ENCODE measurements around the gene GFI1B. TPM values are rescaled to one million over a fixed set of nuclear protein-coding genes. Genes with fewer than 3 reads are reported as not detected.

Gene GFI1B
- total RNA-seq, 1 donor from 2014 or later, result not detected

DNA sequence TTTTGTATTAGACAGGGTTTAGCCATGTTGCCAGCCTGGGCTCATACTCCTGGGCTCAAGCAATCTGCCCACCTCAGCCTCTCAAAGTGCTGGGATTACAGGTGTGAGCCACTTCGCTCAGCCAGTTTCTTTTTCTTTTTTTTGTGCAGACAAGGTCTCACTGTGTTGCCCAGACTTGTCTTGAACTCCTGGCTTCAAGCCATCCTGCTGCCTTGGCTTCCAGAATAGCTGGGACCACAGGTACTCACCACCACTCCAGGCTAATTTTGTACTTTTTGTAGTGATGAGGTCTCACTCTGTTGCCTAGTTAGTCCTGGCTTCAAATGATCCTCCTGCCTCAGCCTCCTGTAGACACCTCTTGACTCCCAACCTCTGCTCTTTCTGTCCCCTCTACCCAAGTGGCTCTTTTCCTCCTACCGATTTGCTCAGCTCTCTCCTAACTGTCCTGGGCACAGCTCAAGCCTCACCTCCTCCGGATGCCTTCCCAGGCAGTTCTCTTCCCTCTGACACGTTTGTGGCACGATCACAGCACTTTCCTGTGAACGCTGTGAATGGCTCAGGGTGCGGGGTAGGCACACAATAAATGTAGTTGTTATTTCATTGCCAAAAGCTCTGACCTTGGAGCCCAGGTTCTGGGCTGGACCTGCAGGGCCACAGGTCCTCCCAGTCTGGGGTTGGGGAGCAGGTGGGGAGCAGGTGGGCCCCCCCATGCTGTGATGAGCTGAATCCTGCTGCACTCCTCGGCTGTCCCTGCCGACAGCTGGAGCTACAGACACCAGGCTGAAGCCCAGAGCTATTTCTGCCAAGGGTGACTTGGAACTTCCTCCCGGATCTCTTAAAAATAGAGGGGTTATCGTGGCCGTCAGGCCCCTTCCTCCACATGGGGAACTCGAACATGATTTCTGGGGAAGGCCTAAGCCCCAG is 23.9 kb downstream of the GFI1B start:
- H3K4me1 Mint-ChIP-seq (ENCODE audit: low read depth, unreplicated experiment), result no peaks in the 10 kb centered on the region
- H3K27me3 Mint-ChIP-seq (ENCODE audit: unreplicated experiment), result peaks cover 18% of the 10 kb centered on the region
- TF ChIP-seq, protein P1, sequence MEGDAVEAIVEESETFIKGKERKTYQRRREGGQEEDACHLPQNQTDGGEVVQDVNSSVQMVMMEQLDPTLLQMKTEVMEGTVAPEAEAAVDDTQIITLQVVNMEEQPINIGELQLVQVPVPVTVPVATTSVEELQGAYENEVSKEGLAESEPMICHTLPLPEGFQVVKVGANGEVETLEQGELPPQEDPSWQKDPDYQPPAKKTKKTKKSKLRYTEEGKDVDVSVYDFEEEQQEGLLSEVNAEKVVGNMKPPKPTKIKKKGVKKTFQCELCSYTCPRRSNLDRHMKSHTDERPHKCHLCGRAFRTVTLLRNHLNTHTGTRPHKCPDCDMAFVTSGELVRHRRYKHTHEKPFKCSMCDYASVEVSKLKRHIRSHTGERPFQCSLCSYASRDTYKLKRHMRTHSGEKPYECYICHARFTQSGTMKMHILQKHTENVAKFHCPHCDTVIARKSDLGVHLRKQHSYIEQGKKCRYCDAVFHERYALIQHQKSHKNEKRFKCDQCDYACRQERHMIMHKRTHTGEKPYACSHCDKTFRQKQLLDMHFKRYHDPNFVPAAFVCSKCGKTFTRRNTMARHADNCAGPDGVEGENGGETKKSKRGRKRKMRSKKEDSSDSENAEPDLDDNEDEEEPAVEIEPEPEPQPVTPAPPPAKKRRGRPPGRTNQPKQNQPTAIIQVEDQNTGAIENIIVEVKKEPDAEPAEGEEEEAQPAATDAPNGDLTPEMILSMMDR (IDR thresholded peaks at IDR 0.05; ENCODE audit: partially characterized antibody, unreplicated experiment), result no peak
- H3K9me3 Mint-ChIP-seq (ENCODE audit: unreplicated experiment), result peaks cover 6% of the 10 kb centered on the region
- no peak overlapping the region for H3K27ac Mint-ChIP-seq (ENCODE audit: unreplicated experiment)
- H3K4me3 Mint-ChIP-seq (ENCODE audit: unreplicated experiment), result no peak overlapping the region
- no peak for DNase-seq
- H3K36me3 Mint-ChIP-seq (ENCODE audit: unreplicated experiment), result no peaks in the 10 kb centered on the region

DNA sequence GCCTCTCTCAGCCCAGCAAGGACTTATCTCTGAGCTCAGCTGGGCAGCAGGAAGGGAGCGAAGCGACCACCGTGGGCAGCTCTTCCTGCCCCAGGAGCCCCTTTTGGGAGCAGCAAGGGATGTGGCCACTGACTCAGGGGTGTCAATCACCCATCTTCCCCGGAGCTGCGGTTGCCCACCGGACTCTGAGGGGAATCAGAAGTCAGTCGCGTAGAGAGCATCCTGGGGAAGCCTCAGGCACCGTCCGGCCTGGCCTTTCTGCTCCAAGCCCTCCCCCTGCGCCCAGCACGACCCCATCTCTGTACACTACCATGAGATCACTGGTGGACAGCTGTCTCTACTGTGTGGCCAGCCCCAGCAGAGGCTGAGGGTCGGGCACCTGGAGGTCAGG is 24.6 kb downstream of the GFI1B start:
- no peak overlapping the region for H3K27ac Mint-ChIP-seq (ENCODE audit: unreplicated experiment)
- DNase-seq, result no peak
- peaks cover 6% of the 10 kb centered on the region for H3K9me3 Mint-ChIP-seq (ENCODE audit: unreplicated experiment)
- H3K4me3 Mint-ChIP-seq (ENCODE audit: unreplicated experiment), result no peak overlapping the region
- H3K4me1 Mint-ChIP-seq (ENCODE audit: low read depth, unreplicated experiment), result no peaks in the 10 kb centered on the region
- peaks cover 18% of the 10 kb centered on the region for H3K27me3 Mint-ChIP-seq (ENCODE audit: unreplicated experiment)
- no peaks in the 10 kb centered on the region for H3K36me3 Mint-ChIP-seq (ENCODE audit: unreplicated experiment)
- TF ChIP-seq, protein P1 (IDR thresholded peaks at IDR 0.05; ENCODE audit: partially characterized antibody, unreplicated experiment), result no peak

DNA sequence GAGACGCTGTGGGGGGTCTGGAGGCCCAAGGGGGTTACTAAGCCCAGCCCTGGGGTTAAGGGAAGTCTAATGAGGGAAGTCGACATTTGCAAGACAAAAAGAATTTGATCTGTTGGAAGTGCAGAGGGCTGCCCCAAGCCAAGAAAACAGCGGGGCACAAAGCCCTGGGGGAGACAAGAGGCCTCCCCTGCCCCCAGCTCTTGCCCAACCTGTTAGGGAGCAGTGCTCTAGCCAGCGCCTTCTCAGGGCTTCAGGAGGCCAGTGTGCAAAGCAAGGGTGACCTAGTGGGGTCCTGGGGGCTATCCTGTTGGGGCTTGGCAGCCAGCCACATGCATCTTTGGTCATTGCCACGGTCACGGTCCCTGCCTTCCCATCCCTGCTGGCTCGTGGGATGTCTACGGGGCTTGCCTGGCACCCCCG is 25.2 kb downstream of the GFI1B start:
- Mint-ChIP-seq H3K9me3 (ENCODE audit: unreplicated experiment) (peaks cover 3% of the 10 kb centered on the region), H3K36me3 (ENCODE audit: unreplicated experiment) (no peaks in the 10 kb centered on the region), H3K4me3 (ENCODE audit: unreplicated experiment) (no peak overlapping the region), H3K4me1 (ENCODE audit: low read depth, unreplicated experiment) (no peaks in the 10 kb centered on the region), H3K27ac (ENCODE audit: unreplicated experiment) (no peak overlapping the region), H3K27me3 (ENCODE audit: unreplicated experiment) (peaks cover 18% of the 10 kb centered on the region)
- DNase-seq, result no peak
- TF ChIP-seq, protein P1 (IDR thresholded peaks at IDR 0.05; ENCODE audit: partially characterized antibody, unreplicated experiment), result no peak

DNA sequence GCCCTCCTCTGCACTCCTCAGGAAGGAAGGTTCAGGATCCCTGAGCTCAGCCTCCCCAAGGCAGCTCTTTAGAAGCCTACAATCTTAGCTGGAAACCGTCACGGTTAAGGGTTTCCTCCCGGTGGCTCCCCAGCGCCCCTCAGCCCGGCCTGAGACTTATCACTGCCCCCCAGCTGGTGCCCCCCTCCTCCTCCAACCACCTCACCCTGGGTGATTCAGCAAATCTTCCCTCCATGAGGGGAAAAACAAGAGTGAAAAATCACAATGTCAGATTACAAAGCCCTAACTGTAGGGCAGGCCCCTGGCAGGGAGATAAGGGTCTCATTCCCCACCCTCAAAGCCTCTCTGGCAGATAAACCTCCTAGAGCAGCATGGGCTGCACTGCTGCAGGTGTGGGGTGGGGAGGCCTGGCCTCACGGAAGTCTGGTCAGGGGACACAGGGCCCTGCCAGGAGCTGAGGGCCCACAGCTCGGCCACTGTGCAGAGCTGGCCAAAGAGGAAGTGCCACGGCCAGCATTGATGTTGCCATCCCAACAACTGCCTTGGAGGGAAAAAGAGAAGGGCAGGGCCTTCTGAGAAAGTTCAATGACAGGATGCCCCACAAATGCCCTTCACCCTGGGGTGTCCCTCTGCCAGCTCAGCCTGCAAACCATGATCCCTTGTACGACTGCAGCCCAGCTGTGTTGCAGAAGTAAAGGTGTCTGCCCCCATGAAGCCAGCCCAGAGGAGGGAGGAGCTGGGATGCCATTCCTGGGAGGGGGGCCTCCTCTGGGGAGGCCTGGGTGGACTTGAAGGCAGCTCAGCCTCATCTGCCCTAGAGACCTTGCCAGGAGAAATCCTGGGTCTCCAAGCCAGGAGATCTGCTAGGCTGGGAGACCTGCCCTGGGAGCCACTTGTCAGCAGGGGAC is 25.9 kb downstream of the GFI1B start:
- Mint-ChIP-seq H3K27me3 (ENCODE audit: unreplicated experiment) (peaks cover 18% of the 10 kb centered on the region), H3K27ac (ENCODE audit: unreplicated experiment) (no peak overlapping the region)
- DNase-seq, result no peak

More for the DNA sequence above, 25.9 kb downstream of the GFI1B start:
- Mint-ChIP-seq H3K9me3 (ENCODE audit: unreplicated experiment) (peaks cover 4% of the 10 kb centered on the region), H3K4me1 (ENCODE audit: low read depth, unreplicated experiment) (peaks cover 3% of the 10 kb centered on the region), H3K36me3 (ENCODE audit: unreplicated experiment) (no peaks in the 10 kb centered on the region), H3K4me3 (ENCODE audit: unreplicated experiment) (no peak overlapping the region)
- TF ChIP-seq, protein P1 (IDR thresholded peaks at IDR 0.05; ENCODE audit: partially characterized antibody, unreplicated experiment), result no peak
